H1 (cell line): ENCODE results near the gene EFEMP1. TPM values are rescaled to one million over a fixed set of nuclear protein-coding genes. Genes with fewer than 3 reads are reported as not detected.

Experiments used
- CTCF ChIA-PET: fragments of 300-600 bp; sonication (Branson Sonifier 250); formaldehyde crosslinking; loops from one replicate; lab custom pipeline; 2021; ENCODE audit not compliant: partially characterized antibody; lab: Charles Lee
- POLR2A ChIA-PET: fragments of 300-600 bp; sonication (Branson Sonifier 250); formaldehyde crosslinking; loops from one replicate; lab custom pipeline; 2021; ENCODE audit warnings: inconsistent platforms; ENCODE audit not compliant: partially characterized antibody; lab: Charles Lee
- DNase-seq, 2 experiments: peaks; one replicate each; pipeline versions ENCODE4 v3.0.0 to v3.0.0-alpha.2; 2010 to 2022; ENCODE audit warnings: low spot score in 2 of 2, low read depth in 1 of 2, mixed read lengths in 1 of 2
- FAIRE-seq: peaks from 2 replicates; lab custom pipeline; 2011; peaks lifted over from hg19 to GRCh38; lab: Jason Lieb, UNC
- H2AFZ ChIP-seq: 2 replicates; pipeline ENCODE4 v1.8.1; 2012; ENCODE audit warnings: low read length, inconsistent platforms
- H2AK5ac ChIP-seq: 2 replicates; pipeline ENCODE4 v1.6.1; 2013; ENCODE audit warnings: low read depth, low read length
- H2BK120ac ChIP-seq: replicated peaks from 2 replicates; pipeline ENCODE3; 2013; ENCODE audit warnings: low read depth, low read length, inconsistent platforms
- H2BK12ac ChIP-seq: 2 replicates; pipeline ENCODE4 v1.6.1; 2013; ENCODE audit warnings: low read depth, low read length
- H2BK15ac ChIP-seq: 2 replicates; pipeline ENCODE4 v1.6.1; 2013; ENCODE audit warnings: low read length
- H2BK20ac ChIP-seq: 2 replicates; pipeline ENCODE4 v1.6.1; 2013; ENCODE audit warnings: low read length
- H2BK5ac ChIP-seq: 2 replicates; pipeline ENCODE4 v1.6.1; 2013; ENCODE audit warnings: low read depth, low read length
- H3K14ac ChIP-seq: 2 replicates; pipeline ENCODE4 v1.6.1; 2013; ENCODE audit warnings: inconsistent platforms; ENCODE audit not compliant: insufficient read length
- H3K18ac ChIP-seq: 2 replicates; pipeline ENCODE4 v1.6.1; 2013; ENCODE audit warnings: low read length; ENCODE audit errors: extremely low read depth
- H3K23ac ChIP-seq: 2 replicates; pipeline ENCODE4 v1.6.1; 2013; ENCODE audit warnings: inconsistent platforms; ENCODE audit not compliant: insufficient read length
- H3K23me2 ChIP-seq: 2 replicates; pipeline ENCODE4 v1.6.1; 2013; ENCODE audit warnings: low read depth, low read length
- H3K27ac ChIP-seq: 2 replicates; pipeline ENCODE4 v1.6.1; 2011; ENCODE audit warnings: low read depth, low read length, inconsistent platforms
- H3K27me3 ChIP-seq, 4 experiments: replicated peaks in 1 of 4; 1 replicate in 1 of 4; 2 replicates in 3 of 4; pipeline versions ENCODE4 v1.6.1 to v1.8.1; 2011 to 2013; ENCODE audit warnings: low read length in 3 of 4, mild to moderate bottlenecking in 3 of 4, inconsistent platforms in 2 of 4, mixed read lengths in 2 of 4, moderate library complexity in 1 of 4; ENCODE audit not compliant: control insufficient read depth in 3 of 4, insufficient read depth in 3 of 4; ENCODE audit errors: extremely low read depth in 1 of 4
- H3K36me3 ChIP-seq, 4 experiments: 2 replicates each; pipeline versions ENCODE4 v1.6.1 to v1.8.1; 2011 to 2013; ENCODE audit warnings: mild to moderate bottlenecking in 4 of 4, low read length in 3 of 4, moderate library complexity in 2 of 4, control low read depth in 1 of 4, inconsistent platforms in 1 of 4; ENCODE audit not compliant: insufficient read depth in 4 of 4, control insufficient read depth in 2 of 4
- H3K4ac ChIP-seq: replicated peaks from 2 replicates; pipeline ENCODE3; 2013; ENCODE audit warnings: low read length, low read depth, mixed read lengths, inconsistent platforms; ENCODE audit not compliant: insufficient read length
- H3K4me1 ChIP-seq, 4 experiments: replicated peaks in 1 of 4; 1 replicate in 1 of 4; 2 replicates in 3 of 4; pipeline versions ENCODE4 v1.6.1 to v1.8.1; 2011 to 2013; ENCODE audit warnings: low read length in 3 of 4, inconsistent platforms in 2 of 4, mixed read lengths in 1 of 4; ENCODE audit not compliant: insufficient read depth in 4 of 4, control insufficient read depth in 3 of 4
- H3K4me2 ChIP-seq, 2 experiments: 2 replicates each; pipeline versions ENCODE4 v1.6.1 to v1.8.1; 2011 to 2013; ENCODE audit warnings: low read depth in 2 of 2, low read length in 2 of 2, control low read depth in 1 of 2, inconsistent platforms in 1 of 2, mild to moderate bottlenecking in 1 of 2; ENCODE audit not compliant: insufficient read depth in 1 of 2
- H3K4me3 ChIP-seq, 4 experiments: fragments of 200-600, 300-600 bp in 1 of 4; sonication (generic), shearing (Covaris generic), sonication (Bioruptor Twin) in 1 of 4; 2 replicates each; pipeline versions ENCODE4 v1.5.1 to v1.8.1; 2011 to 2016; ENCODE audit warnings: low read length in 4 of 4, low read depth in 3 of 4, control low read depth in 2 of 4, inconsistent platforms in 2 of 4, mild to moderate bottlenecking in 2 of 4, mixed read lengths in 1 of 4, moderate library complexity in 1 of 4; ENCODE audit not compliant: insufficient read depth in 2 of 4; ENCODE audit errors: extremely low read depth in 1 of 4
- H3K56ac ChIP-seq: replicated peaks from 2 replicates; pipeline ENCODE3; 2013; ENCODE audit warnings: low read depth, mild to moderate bottlenecking, mixed read lengths, low read length, inconsistent platforms; ENCODE audit not compliant: insufficient read length
- H3K79me1 ChIP-seq: 2 replicates; pipeline ENCODE4 v1.6.1; 2013; ENCODE audit warnings: low read depth, low read length, control low read depth
- H3K79me2 ChIP-seq, 2 experiments: 2 replicates each; pipeline versions ENCODE4 v1.6.1 to v1.8.1; 2012 to 2013; ENCODE audit warnings: low read length in 2 of 2, mild to moderate bottlenecking in 2 of 2, inconsistent platforms in 1 of 2; ENCODE audit not compliant: insufficient read depth in 2 of 2, control insufficient read depth in 1 of 2
- H3K9ac ChIP-seq, 4 experiments: replicated peaks in 1 of 4; 1 replicate in 1 of 4; 2 replicates in 3 of 4; pipeline versions ENCODE4 v1.6.1 to v1.8.1; 2011 to 2013; ENCODE audit warnings: low read depth in 3 of 4, low read length in 3 of 4, control low read depth in 2 of 4, mild to moderate bottlenecking in 2 of 4, moderate library complexity in 2 of 4, inconsistent platforms in 1 of 4; ENCODE audit errors: extremely low read depth in 1 of 4
- H3K9me3 ChIP-seq, 2 experiments: 2 replicates each; pipeline versions ENCODE4 v1.6.1 to v1.8.1; 2012 to 2013; ENCODE audit warnings: mild to moderate bottlenecking in 2 of 2, moderate library complexity in 2 of 2, control low read depth in 1 of 2, inconsistent platforms in 1 of 2, low read depth in 1 of 2, low read length in 1 of 2, mixed read lengths in 1 of 2; ENCODE audit not compliant: insufficient read depth in 2 of 2
- H4K20me1 ChIP-seq, 2 experiments: replicated peaks in 1 of 2; 2 replicates each; pipeline versions ENCODE3 to v1.8.1; 2011 to 2013; ENCODE audit warnings: inconsistent platforms in 2 of 2, low read length in 2 of 2, mild to moderate bottlenecking in 1 of 2; ENCODE audit not compliant: insufficient read depth in 2 of 2, control insufficient read depth in 1 of 2
- H4K5ac ChIP-seq: 2 replicates; pipeline ENCODE4 v1.6.1; 2013; ENCODE audit warnings: low read length, low read depth, mixed read lengths, inconsistent platforms; ENCODE audit not compliant: insufficient read length
- H4K8ac ChIP-seq: 2 replicates; pipeline ENCODE4 v1.8.0; 2013; ENCODE audit warnings: mild to moderate bottlenecking, moderate library complexity, low read length, inconsistent platforms; ENCODE audit not compliant: insufficient read depth; ENCODE audit errors: extremely low read depth
- H4K91ac ChIP-seq: replicated peaks from 2 replicates; pipeline ENCODE3; 2013; ENCODE audit warnings: low read length, mixed read lengths, inconsistent platforms; ENCODE audit not compliant: insufficient read length
- ASH2L ChIP-seq: fragments of 200-600, 300-600 bp; sonication (generic); IDR thresholded peaks from one replicate; pipeline ENCODE4 v1.7.1; 2017; ENCODE audit warnings: low read length
- ATF2 ChIP-seq: IDR thresholded peaks from 2 replicates; pipeline ENCODE4 v1.6.1; 2012; ENCODE audit warnings: low read length, inconsistent platforms
- CREB1 ChIP-seq: IDR thresholded peaks from 2 replicates; pipeline ENCODE4 v1.6.1; 2012; ENCODE audit warnings: inconsistent platforms
- PHF8 ChIP-seq: fragments of 200-600 bp; sonication (generic); conservative IDR thresholded peaks from 2 replicates; pipeline ENCODE4 v1.7.1; 2012; ENCODE audit warnings: low read depth, mild to moderate bottlenecking, inconsistent platforms, low read length, moderate library complexity
- POU5F1 ChIP-seq: IDR thresholded peaks from 2 replicates; pipeline ENCODE4 v1.6.1; 2011; ENCODE audit warnings: low read depth, mild to moderate bottlenecking, low read length, moderate library complexity
- RAD21 ChIP-seq, 2 experiments: IDR thresholded peaks in 1 of 2; conservative IDR thresholded peaks in 1 of 2; 2 replicates each; pipeline ENCODE4 v1.6.1; 2011; ENCODE audit warnings: low read depth in 2 of 2, low read length in 2 of 2, improper control_type of control experiment in 1 of 2, inconsistent platforms in 1 of 2, mild to moderate bottlenecking in 1 of 2, moderate library complexity in 1 of 2
- SIN3A ChIP-seq, 2 experiments: IDR thresholded peaks in 1 of 2; conservative IDR thresholded peaks in 1 of 2; 2 replicates each; pipeline ENCODE4 v1.6.1; 2011 to 2012; ENCODE audit warnings: low read length in 2 of 2, improper control_type of control experiment in 1 of 2, low read depth in 1 of 2, mild to moderate bottlenecking in 1 of 2
- SIX5 ChIP-seq: IDR thresholded peaks from 2 replicates; pipeline ENCODE4 v1.6.1; 2011; ENCODE audit warnings: mild to moderate bottlenecking, low read depth, low read length
- SRF ChIP-seq: IDR thresholded peaks from 2 replicates; pipeline ENCODE4 v1.6.1; 2011; ENCODE audit warnings: mild to moderate bottlenecking, low read depth, low read length, moderate library complexity
- WGBS, 2 experiments: shearing (Covaris generic) in 1 of 2; methylation state at CpG; one replicate each; pipeline versions ENCODE4 v1.1.6 to v1.1.7; 2013 to 2015; ENCODE audit warnings: low lambda C conversion rate in 2 of 2, mixed read lengths in 2 of 2, inconsistent platforms in 1 of 2, low coverage in 1 of 2, missing lambda C conversion rate in 1 of 2; ENCODE audit not compliant: insufficient replicate concordance in 2 of 2, insufficient coverage in 1 of 2, insufficient read length in 1 of 2; ENCODE audit errors: extremely low coverage in 1 of 2, missing lambda C conversion rate in 1 of 2; 5-methylcytosine and 5-hydroxymethylcytosine counted together
- polyA plus RNA-seq, 7 experiments: library from polyadenylated mRNA; depleted of rRNA in 3 of 7; stranded (reverse) in 5 of 7; unstranded in 2 of 7; fragments of >200 nt in 5 of 7; fragments of 200-250 nt in 2 of 7; gene quantifications; 1 replicate in 5 of 7; 2 replicates in 1 of 7; 4 replicates in 1 of 7; pipeline versions ENCODE4 v1.2.1 to v1.2.3, GENCODE V29; 2011 to 2013; ENCODE audit warnings: missing spikeins in 2 of 7, mixed read lengths in 2 of 7
- total RNA-seq: library from RNA; stranded (reverse); fragmentation: NEBNext Ultra II Directional; extraction: Animal tissue kit (Norgen Biotek cat#: 25700); gene quantifications from 2 replicates; pipeline ENCODE4 v1.2.1, GENCODE V29; 2021

EFEMP1 gene
- total and polyA plus RNA-seq, 2 of the 8 experiments (the other 6 are each of a cell fraction or from before 2014, with no cell fraction given) = 15.5 to 19.7 TPM

GRCh38 chr2:55966401-55967118, 43.0 kb upstream of the EFEMP1 start:
- Histone ChIP-seq H3K9ac (no peak overlapping the region), H3K4me2 (no peak overlapping the region)
- no peak for FAIRE-seq
- TF ChIP-seq ASH2L (no peak), POU5F1 (no peak), RAD21 (IDR thresholded peaks at IDR 0.05 in 1 of 2, conservative IDR thresholded peaks at IDR 0.05 in 1 of 2; ENCODE audit: low read depth in 2 of 2, low read length in 2 of 2) (peak; percentile 12 to 40; a peak in 3 of 4 replicates), SIX5 (no peak), CREB1 (no peak), SIN3A (conservative IDR thresholded peaks at IDR 0.05 in 1 of 2, IDR thresholded peaks at IDR 0.05 in 1 of 2; ENCODE audit: low read depth in 1 of 2, low read length in 2 of 2) (no peak), SRF (no peak), ATF2 (no peak), PHF8 (no peak)

More at GRCh38 chr2:55966401-55967118, 43.0 kb upstream of the EFEMP1 start:
- H3K79me1 ChIP-seq = no peaks in the 10 kb centered on the region
- no peak overlapping the region for H3K4me3 ChIP-seq
- no peak overlapping the region for H3K23ac ChIP-seq
- H3K9me3 ChIP-seq = no peaks in the 10 kb centered on the region
- no peak overlapping the region for H2AK5ac ChIP-seq
- ChIA-PET POLR2A (no interaction called here), CTCF (interaction anchor here (0.6 to 11.0 kb wide), 4 partner anchors 33 to 263 kb away, joined by 3 to 113 read pairs (median 3); no protein-coding TSS in a partner anchor)
- H4K5ac ChIP-seq = no peak overlapping the region
- 83% methylated on average over 6 of the region's 6 CpGs; no CpG with 5 or more reads in 1 of the 2 experiments for WGBS, 2 experiments
- H2BK12ac ChIP-seq = no peak overlapping the region
- H3K27me3 ChIP-seq = no peaks in the 10 kb centered on the region
- no peak overlapping the region for H2BK120ac ChIP-seq
- no peak overlapping the region for H3K27ac ChIP-seq
- no peaks in the 10 kb centered on the region for H3K79me2 ChIP-seq
- no peak overlapping the region for H2BK15ac ChIP-seq
- no peaks in the 10 kb centered on the region for H3K4me1 ChIP-seq
- no peak overlapping the region for H2BK20ac ChIP-seq
- H3K4ac ChIP-seq = no peak overlapping the region
- no peak overlapping the region for H4K91ac ChIP-seq
- no peak overlapping the region for H2AFZ ChIP-seq
- no peaks in the 10 kb centered on the region for H4K20me1 ChIP-seq
- H3K18ac ChIP-seq = no peak overlapping the region
- H3K56ac ChIP-seq = no peak overlapping the region
- no peaks in the 10 kb centered on the region for H3K23me2 ChIP-seq
- no peak overlapping the region for H4K8ac ChIP-seq
- no peak overlapping the region for H3K14ac ChIP-seq
- H3K36me3 ChIP-seq = no peaks in the 10 kb centered on the region
- H2BK5ac ChIP-seq = no peak overlapping the region
- DNase-seq = no peak
